Prostate gland (tissue), 2 donors: Measurements from ENCODE around the gene TEN1.

Experiments
- CTCF ChIP-seq, 4 experiments: fragments of 200-600 bp in 2 of 4; fragments of 450-650 bp in 2 of 4; sonication (generic) in 2 of 4; IDR thresholded peaks; 1 replicate in 3 of 4; 2 replicates in 1 of 4; pipeline ENCODE4 v1.5.1; 2016 to 2019; ENCODE audit warnings: antibody characterized with exemption in 4 of 4, mild to moderate bottlenecking in 2 of 4, moderate library complexity in 2 of 4
- POLR2A ChIP-seq: fragments of 450-650 bp; IDR thresholded peaks from one replicate; pipeline ENCODE4 v1.6.1; 2016; ENCODE audit warnings: antibody characterized with exemption, mild to moderate bottlenecking
- POLR2AphosphoS5 ChIP-seq: sonication (generic); formaldehyde crosslinking; IDR thresholded peaks from one replicate; pipeline ENCODE4 v1.6.1; 2017; ENCODE audit warnings: antibody characterized with exemption

DNA sequence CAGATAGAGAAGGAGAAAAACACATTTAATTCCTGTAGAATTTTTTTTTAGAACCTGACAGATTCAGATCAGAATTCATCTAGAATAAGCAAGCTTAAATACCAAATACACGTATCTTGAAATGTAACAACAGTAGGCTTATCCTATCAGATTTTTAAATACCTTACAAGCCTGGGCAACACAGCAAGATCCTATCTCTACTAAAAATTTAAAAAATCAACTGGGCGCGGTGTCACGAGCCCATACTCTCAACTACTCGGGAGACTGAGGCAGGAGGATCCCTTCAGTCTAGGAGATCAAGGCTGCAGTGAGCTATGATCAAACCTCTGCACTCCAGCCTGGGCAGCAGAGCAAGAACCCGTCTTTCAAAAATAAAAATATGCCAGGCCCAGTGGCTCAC is 13.6 kb upstream of the TEN1 start:
- TF ChIP-seq CTCF (IDR thresholded peaks at IDR 0.05) (no peak), POLR2A (no peak), POLR2AphosphoS5 (no peak)
